GM21367 (cell line): ENCODE data around the gene SERGEF.

ENCODE experiments used
- ATAC-seq: cut with Tn5 transposase; IDR thresholded peaks from one replicate; pipeline ENCODE4 v1.9.1; 2021; ENCODE audit not compliant: unreplicated experiment

SERGEF gene

GRCh38 chr11:18012906-18013781 lies at the start of gene SERGEF:
Gene SERGEF, minus strand, starts transcription at chr11:18013047. Its CDS starts 37 bp downstream, at chr11:18013010.
- peak; percentile 92 for ATAC-seq

- no peak for ATAC-seq
Measured at GRCh38 chr11:18061351-18061750, 48.5 kb upstream of the SERGEF start.

- no peak for ATAC-seq
Measured at GRCh38 chr11:18056561-18057181, 43.8 kb upstream of the SERGEF start.

- ATAC-seq: no peak
Measured at GRCh38 chr11:18054511-18055103, 41.8 kb upstream of the SERGEF start.

GRCh38 chr11:18050848-18051247 lies 38.0 kb upstream of the SERGEF start:
- no peak for ATAC-seq

GRCh38 chr11:18046116-18046777 lies 33.4 kb upstream of the SERGEF start, which contains the start of gene TPH1:
Gene TPH1, minus strand, starts transcription at chr11:18046269. Its CDS starts 5,507 bp downstream, at chr11:18040762.
- ATAC-seq: no peak

GRCh38 chr11:18036456-18036855 lies 23.6 kb upstream of the SERGEF start:
- no peak for ATAC-seq

GRCh38 chr11:18027475-18027874 lies 14.6 kb upstream of the SERGEF start:
- no peak for ATAC-seq

- no peak for ATAC-seq
Measured at GRCh38 chr11:18022419-18022818, 9.6 kb upstream of the SERGEF start.

- ATAC-seq: no peak
Measured at GRCh38 chr11:18019650-18020049, 6.8 kb upstream of the SERGEF start.

- no peak for ATAC-seq
Measured at GRCh38 chr11:18016789-18017188, 3.9 kb upstream of the SERGEF start.

- no peak for ATAC-seq
Measured at GRCh38 chr11:18014876-18015275, 2.0 kb upstream of the SERGEF start.

GRCh38 chr11:18013790-18014507 lies 1.1 kb upstream of the SERGEF start:
- ATAC-seq: no peak

- peak; percentile 0 for ATAC-seq
Measured at GRCh38 chr11:18012122-18012905, 533 bp downstream of the SERGEF start.

GRCh38 chr11:18011633-18012032 lies 1.2 kb downstream of the SERGEF start:
- no peak for ATAC-seq

GRCh38 chr11:18010977-18011586 lies 1.8 kb downstream of the SERGEF start:
- no peak for ATAC-seq

- no peak for ATAC-seq
Measured at GRCh38 chr11:18010121-18010670, 2.7 kb downstream of the SERGEF start.

- ATAC-seq: no peak
Measured at GRCh38 chr11:18005376-18006129, 7.3 kb downstream of the SERGEF start.
